Hepatocyte (in vitro differentiated cells): ENCODE results near the gene HYI. TPM values are rescaled to one million over a fixed set of nuclear protein-coding genes. Genes with fewer than 3 reads are reported as not detected.

ENCODE experiments used
- DNase-seq: peaks from one replicate; pipeline ENCODE4 v3.0.0-alpha.2; 2016; ENCODE audit warnings: low spot score
- H2AFZ ChIP-seq: fragments of 200-600 bp; sonication (generic); 2 replicates; pipeline ENCODE4 v1.6.0; 2016; ENCODE audit warnings: antibody characterized with exemption, mild to moderate bottlenecking
- H3K27ac ChIP-seq: fragments of 200-600 bp; sonication (generic); 2 replicates; pipeline ENCODE4 v1.5.1; 2016; ENCODE audit warnings: mild to moderate bottlenecking
- H3K27me3 ChIP-seq: fragments of 200-600 bp; sonication (generic); 2 replicates; pipeline ENCODE4 v1.6.1; 2016
- H3K36me3 ChIP-seq: fragments of 200-600 bp; sonication (generic); replicated peaks from 2 replicates; pipeline ENCODE4 v1.5.1; 2016; ENCODE audit warnings: low read depth; ENCODE audit not compliant: insufficient read depth
- H3K4me1 ChIP-seq: fragments of 200-600 bp; sonication (generic); 2 replicates; pipeline ENCODE4 v1.5.1; 2016; ENCODE audit warnings: mild to moderate bottlenecking, moderate library complexity; ENCODE audit not compliant: insufficient read depth
- H3K4me2 ChIP-seq: fragments of 200-600 bp; sonication (generic); 2 replicates; pipeline ENCODE4 v1.6.0; 2016
- H3K4me3 ChIP-seq: fragments of 200-600 bp; sonication (generic); 2 replicates; pipeline ENCODE4 v1.5.1; 2016; ENCODE audit warnings: mild to moderate bottlenecking
- H3K79me2 ChIP-seq: fragments of 200-600 bp; sonication (generic); 2 replicates; pipeline ENCODE4 v1.6.0; 2017; ENCODE audit warnings: mild to moderate bottlenecking
- H3K9me2 ChIP-seq: fragments of 200-600 bp; sonication (generic); replicated peaks from 2 replicates; pipeline ENCODE4 v1.6.0; 2017; ENCODE audit warnings: mild to moderate bottlenecking; ENCODE audit not compliant: insufficient read depth
- H3K9me3 ChIP-seq: fragments of 200-600 bp; sonication (generic); 2 replicates; pipeline ENCODE4 v1.5.1; 2016; ENCODE audit warnings: low read depth, mild to moderate bottlenecking
- H4K20me1 ChIP-seq: fragments of 200-600 bp; sonication (generic); 2 replicates; pipeline ENCODE4 v1.6.0; 2016; ENCODE audit warnings: mild to moderate bottlenecking; ENCODE audit not compliant: insufficient read depth, poor library complexity, severe bottlenecking
- EZH2 ChIP-seq: fragments of 200-600 bp; sonication (generic); IDR thresholded peaks from 2 replicates; pipeline ENCODE4 v1.6.1; 2016; ENCODE audit warnings: antibody characterized with exemption, mild to moderate bottlenecking, borderline replicate concordance
- EZH2phosphoT487 ChIP-seq: fragments of 200-600 bp; sonication (generic); IDR thresholded peaks from one replicate; pipeline ENCODE4 v1.6.1; 2018; ENCODE audit warnings: antibody characterized with exemption, mild to moderate bottlenecking, low read depth, moderate library complexity; ENCODE audit not compliant: unreplicated experiment, severe bottlenecking
- WGBS: methylation state at CpG from one replicate; pipeline ENCODE4 v1.1.6; 2016; ENCODE audit warnings: low lambda C conversion rate; ENCODE audit errors: missing lambda C conversion rate; 5-methylcytosine and 5-hydroxymethylcytosine counted together
- polyA plus RNA-seq: library from polyadenylated mRNA; unstranded; fragments of >200 nt; fragmentation: Nextera tagmentation; extraction: Ambion mirVana; gene quantifications from 2 replicates; pipeline ENCODE4 v1.2.1, GENCODE V29; 2016
- total RNA-seq: library from RNA; depleted of rRNA; stranded (reverse); fragments of >200 nt; gene quantifications from 2 replicates; pipeline ENCODE4 v1.2.3, GENCODE V29; 2014
- TF ChIP-seq, protein P1 (sequence below): fragments of 200-600 bp; sonication (generic); IDR thresholded peaks from 2 replicates; pipeline ENCODE4 v1.5.1; 2016; ENCODE audit warnings: antibody characterized with exemption, mild to moderate bottlenecking; ENCODE audit not compliant: poor library complexity

HYI gene
- total and polyA plus RNA-seq, 2 experiments from 2014 or later: 30.7 to 37.5 TPM

DNA sequence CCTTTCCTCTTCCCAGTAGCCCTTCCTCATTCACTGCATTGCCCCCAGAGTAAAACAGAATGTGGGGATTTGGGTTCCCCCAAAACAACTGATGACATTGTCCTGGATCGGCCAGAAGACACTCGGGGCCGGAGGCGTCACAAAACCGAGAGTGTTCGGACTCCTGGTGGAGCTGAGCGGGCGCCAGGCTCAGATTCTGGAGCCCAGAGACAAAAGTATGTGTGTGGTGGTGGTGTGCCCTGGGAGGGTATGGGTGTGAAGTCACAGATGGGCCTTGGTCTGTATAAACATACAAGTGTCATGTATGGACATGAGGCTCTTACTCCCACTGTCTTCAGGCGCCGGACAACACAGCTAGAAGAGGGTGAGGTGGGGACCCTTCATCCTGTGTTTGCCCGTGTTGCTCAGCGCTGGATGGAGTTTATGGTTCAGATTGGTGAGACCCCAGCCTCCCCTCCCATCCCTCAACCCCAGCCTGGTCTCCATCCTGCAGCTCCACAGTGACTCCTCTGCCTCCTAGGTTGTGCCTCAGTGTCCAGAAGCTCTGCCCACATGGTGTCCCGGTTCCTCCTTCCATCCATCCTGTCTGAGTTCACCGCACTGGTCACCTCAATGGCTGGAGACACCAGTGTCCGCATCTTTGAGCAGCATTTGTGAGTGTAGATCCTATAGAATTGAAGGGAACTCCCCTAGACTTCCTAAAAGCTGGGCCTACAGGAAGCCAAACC lies 12.4 kb downstream of the HYI start:
- Histone ChIP-seq H2AFZ (no peak overlapping the region), H3K4me1 (no peaks in the 10 kb centered on the region), H3K9me2 (no peaks in the 10 kb centered on the region), H3K79me2 (no peaks in the 10 kb centered on the region), H3K9me3 (no peaks in the 10 kb centered on the region), H3K27ac (no peak overlapping the region), H3K4me2 (no peak overlapping the region), H3K4me3 (no peak overlapping the region), H4K20me1 (no peaks in the 10 kb centered on the region), H3K36me3 (no peaks in the 10 kb centered on the region), H3K27me3 (no peaks in the 10 kb centered on the region)
- WGBS: 97% methylated on average over 15 of the region's 15 CpGs
- DNase-seq: no peak
- TF ChIP-seq EZH2phosphoT487: no peak
- no peak for TF ChIP-seq EZH2
- TF ChIP-seq, protein P1, sequence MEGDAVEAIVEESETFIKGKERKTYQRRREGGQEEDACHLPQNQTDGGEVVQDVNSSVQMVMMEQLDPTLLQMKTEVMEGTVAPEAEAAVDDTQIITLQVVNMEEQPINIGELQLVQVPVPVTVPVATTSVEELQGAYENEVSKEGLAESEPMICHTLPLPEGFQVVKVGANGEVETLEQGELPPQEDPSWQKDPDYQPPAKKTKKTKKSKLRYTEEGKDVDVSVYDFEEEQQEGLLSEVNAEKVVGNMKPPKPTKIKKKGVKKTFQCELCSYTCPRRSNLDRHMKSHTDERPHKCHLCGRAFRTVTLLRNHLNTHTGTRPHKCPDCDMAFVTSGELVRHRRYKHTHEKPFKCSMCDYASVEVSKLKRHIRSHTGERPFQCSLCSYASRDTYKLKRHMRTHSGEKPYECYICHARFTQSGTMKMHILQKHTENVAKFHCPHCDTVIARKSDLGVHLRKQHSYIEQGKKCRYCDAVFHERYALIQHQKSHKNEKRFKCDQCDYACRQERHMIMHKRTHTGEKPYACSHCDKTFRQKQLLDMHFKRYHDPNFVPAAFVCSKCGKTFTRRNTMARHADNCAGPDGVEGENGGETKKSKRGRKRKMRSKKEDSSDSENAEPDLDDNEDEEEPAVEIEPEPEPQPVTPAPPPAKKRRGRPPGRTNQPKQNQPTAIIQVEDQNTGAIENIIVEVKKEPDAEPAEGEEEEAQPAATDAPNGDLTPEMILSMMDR: no peak

DNA sequence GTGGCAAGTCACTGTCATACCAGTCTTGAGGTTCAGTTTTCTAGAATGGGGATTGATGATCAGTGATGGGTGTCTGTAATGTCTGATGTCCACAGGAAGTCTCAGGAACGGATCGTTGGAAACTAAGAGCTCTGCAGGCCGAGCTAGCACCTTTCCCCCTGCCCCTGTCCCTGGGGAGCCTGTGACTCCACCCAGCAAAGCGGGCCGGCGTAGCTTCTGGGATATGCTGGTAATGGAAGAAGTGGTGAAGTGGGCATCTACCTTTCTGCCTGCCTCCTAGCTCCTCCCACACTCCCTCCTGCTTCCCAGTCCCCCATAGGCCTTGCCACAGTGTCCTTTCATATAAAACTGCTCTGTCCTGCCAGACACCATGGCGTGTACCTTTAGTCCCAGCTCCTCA lies 13.4 kb downstream of the HYI start:
- no peak overlapping the region for H3K4me2 ChIP-seq
- no peak overlapping the region for H2AFZ ChIP-seq
- H4K20me1 ChIP-seq: no peaks in the 10 kb centered on the region
- TF ChIP-seq, protein P1: no peak
- no peak for TF ChIP-seq EZH2
- TF ChIP-seq EZH2phosphoT487: no peak
- H3K27ac ChIP-seq: no peak overlapping the region
- H3K36me3 ChIP-seq: no peaks in the 10 kb centered on the region
- H3K9me2 ChIP-seq: no peaks in the 10 kb centered on the region
- H3K9me3 ChIP-seq: no peaks in the 10 kb centered on the region
- no peaks in the 10 kb centered on the region for H3K27me3 ChIP-seq
- H3K4me1 ChIP-seq: no peaks in the 10 kb centered on the region
- no peak overlapping the region for H3K4me3 ChIP-seq
- H3K79me2 ChIP-seq: no peaks in the 10 kb centered on the region
- 94% methylated on average over 7 of the region's 7 CpGs for WGBS
- no peak for DNase-seq

DNA sequence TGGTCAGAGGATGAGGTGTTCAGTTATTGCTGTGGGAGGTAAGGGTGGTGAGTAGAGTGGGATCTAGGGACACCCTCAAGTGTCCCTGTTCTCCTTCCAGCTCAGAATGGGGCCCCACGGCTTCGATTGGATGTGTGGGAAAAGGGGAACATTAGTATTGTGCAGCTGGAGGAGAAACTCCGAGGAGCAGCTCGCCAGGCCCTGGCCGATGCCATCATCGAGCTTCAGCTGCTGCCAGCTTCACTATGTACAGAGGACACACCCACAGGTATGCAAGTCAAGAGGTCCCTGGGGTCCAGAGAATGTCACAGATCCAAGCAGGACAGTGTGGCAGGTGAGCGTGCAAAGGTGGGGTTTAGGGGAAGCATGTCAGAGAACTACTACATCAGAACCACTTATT lies 13.9 kb downstream of the HYI start:
- H2AFZ ChIP-seq: no peak overlapping the region
- H3K4me2 ChIP-seq: no peak overlapping the region
- H3K9me2 ChIP-seq: no peaks in the 10 kb centered on the region
- no peak overlapping the region for H3K4me3 ChIP-seq
- DNase-seq: no peak
- WGBS: 98% methylated on average over 7 of the region's 7 CpGs
- no peak for TF ChIP-seq EZH2phosphoT487
- TF ChIP-seq, protein P1: no peak
- no peak for TF ChIP-seq EZH2
- no peaks in the 10 kb centered on the region for H3K27me3 ChIP-seq
- H4K20me1 ChIP-seq: no peaks in the 10 kb centered on the region
- H3K4me1 ChIP-seq: no peaks in the 10 kb centered on the region
- H3K27ac ChIP-seq: no peak overlapping the region
- no peaks in the 10 kb centered on the region for H3K9me3 ChIP-seq
- no peaks in the 10 kb centered on the region for H3K36me3 ChIP-seq
- H3K79me2 ChIP-seq: no peaks in the 10 kb centered on the region
